Gastroesophageal sphincter (tissue), 2 donors: ENCODE measurements around the gene ATP6V1C2.

ENCODE experiments used
- POLR2A ChIP-seq, 2 donors: fragments of 450-650 bp; IDR thresholded peaks; one replicate each; pipeline ENCODE4 v1.6.1; 2017; ENCODE audit warnings: antibody characterized with exemption in 2 of 2, mild to moderate bottlenecking in 2 of 2, moderate library complexity in 1 of 2
- POLR2AphosphoS5 ChIP-seq: sonication (generic); formaldehyde crosslinking; IDR thresholded peaks from one replicate; pipeline ENCODE4 v1.6.1; 2017; ENCODE audit warnings: antibody characterized with exemption

- TF ChIP-seq POLR2AphosphoS5 = no peak
- no peak for TF ChIP-seq POLR2A (IDR thresholded peaks at IDR 0.05)
Measured at GRCh38 chr2:10778724-10779115, 57.3 kb downstream of the ATP6V1C2 start.
